Skeletal muscle satellite cell (primary cell): ENCODE data around the gene ARFGAP1.

Source experiments
- H3K27me3 ChIP-seq: 2 replicates; pipeline ENCODE4 v1.7.0; 2013; ENCODE audit warnings: low read length; ENCODE audit not compliant: control insufficient read depth, insufficient read depth
- H3K36me3 ChIP-seq: 2 replicates; pipeline ENCODE4 v1.7.0; 2013; ENCODE audit warnings: mild to moderate bottlenecking, control low read depth, low read length; ENCODE audit not compliant: insufficient read depth
- H3K4me1 ChIP-seq: 2 replicates; pipeline ENCODE4 v1.7.0; 2013; ENCODE audit warnings: low read length; ENCODE audit not compliant: control insufficient read depth, insufficient read depth
- H3K4me2 ChIP-seq: 2 replicates; pipeline ENCODE4 v1.7.0; 2013; ENCODE audit warnings: mild to moderate bottlenecking, low read length
- H3K4me3 ChIP-seq: 2 replicates; pipeline ENCODE4 v1.7.0; 2013; ENCODE audit warnings: low read length
- H3K9ac ChIP-seq: 2 replicates; pipeline ENCODE4 v1.7.0; 2013; ENCODE audit warnings: mild to moderate bottlenecking, low read depth, low read length, moderate library complexity
- H3K9me3 ChIP-seq: replicated peaks from 2 replicates; pipeline ENCODE4 v1.7.0; 2013; ENCODE audit warnings: mild to moderate bottlenecking, control low read depth, low read length

ARFGAP1 gene

GRCh38 chr20:63290136-63290676 is 17.6 kb downstream of the ARFGAP1 start:
- peaks cover 6% of the 10 kb centered on the region for H3K4me1 ChIP-seq
- peaks cover 38% of the 10 kb centered on the region for H3K36me3 ChIP-seq
- H3K27me3 ChIP-seq = peaks cover 5% of the 10 kb centered on the region
- H3K4me3 ChIP-seq = no peak overlapping the region
- no peaks in the 10 kb centered on the region for H3K9me3 ChIP-seq
- H3K4me2 ChIP-seq = no peak overlapping the region
- no peak overlapping the region for H3K9ac ChIP-seq

DNA sequence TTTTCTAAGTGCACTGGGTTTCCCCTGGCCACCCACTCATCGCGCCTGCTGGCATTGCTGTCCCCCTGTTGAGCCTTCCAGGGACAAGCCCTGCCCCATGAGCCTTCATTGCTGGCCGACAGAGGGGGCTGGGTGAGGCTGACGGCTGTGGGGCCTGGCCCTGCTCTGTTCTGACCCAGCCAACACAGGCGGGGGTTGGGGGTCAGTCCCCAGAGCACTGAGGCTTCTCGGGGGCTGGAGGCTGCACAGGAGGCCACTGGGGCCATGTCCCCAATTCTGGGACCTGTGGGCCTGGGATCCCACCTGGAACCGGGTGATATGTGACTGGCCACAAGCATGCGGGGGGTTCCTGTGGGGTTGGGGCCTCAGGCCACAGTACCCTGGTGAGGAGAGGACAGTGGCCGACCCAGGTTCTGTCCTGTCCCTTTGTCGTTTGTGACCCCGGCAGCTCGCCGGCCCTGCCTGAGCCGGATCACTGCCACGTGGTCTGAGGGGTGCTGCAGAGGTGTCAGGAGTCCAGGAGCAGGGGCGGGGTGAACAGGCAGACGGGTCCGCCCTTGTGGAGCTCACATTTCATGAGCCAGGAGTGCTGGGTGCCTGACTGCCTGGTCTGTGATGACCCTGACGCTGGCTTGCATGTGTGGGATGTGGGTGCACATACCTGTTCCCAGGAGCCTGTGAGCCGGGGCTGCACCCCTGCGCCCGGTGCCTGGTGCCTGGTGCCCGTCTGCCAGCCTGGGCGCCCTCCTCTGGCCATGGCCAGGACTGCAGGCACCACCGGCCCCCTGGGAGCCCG is 18.3 kb downstream of the ARFGAP1 start:
- no peaks in the 10 kb centered on the region for H3K9me3 ChIP-seq
- no peak overlapping the region for H3K4me3 ChIP-seq
- H3K36me3 ChIP-seq = peaks cover 31% of the 10 kb centered on the region
- H3K27me3 ChIP-seq = peaks cover 12% of the 10 kb centered on the region
- H3K9ac ChIP-seq = no peak overlapping the region
- H3K4me1 ChIP-seq = peaks cover 6% of the 10 kb centered on the region
- H3K4me2 ChIP-seq = no peak overlapping the region

GRCh38 chr20:63291811-63292210 is 19.2 kb downstream of the ARFGAP1 start:
- peaks cover 18% of the 10 kb centered on the region for H3K27me3 ChIP-seq
- no peaks in the 10 kb centered on the region for H3K9me3 ChIP-seq
- H3K4me1 ChIP-seq = peaks cover 6% of the 10 kb centered on the region
- H3K4me3 ChIP-seq = no peak overlapping the region
- H3K9ac ChIP-seq = no peak overlapping the region
- H3K36me3 ChIP-seq = peaks cover 25% of the 10 kb centered on the region
- no peak overlapping the region for H3K4me2 ChIP-seq

DNA sequence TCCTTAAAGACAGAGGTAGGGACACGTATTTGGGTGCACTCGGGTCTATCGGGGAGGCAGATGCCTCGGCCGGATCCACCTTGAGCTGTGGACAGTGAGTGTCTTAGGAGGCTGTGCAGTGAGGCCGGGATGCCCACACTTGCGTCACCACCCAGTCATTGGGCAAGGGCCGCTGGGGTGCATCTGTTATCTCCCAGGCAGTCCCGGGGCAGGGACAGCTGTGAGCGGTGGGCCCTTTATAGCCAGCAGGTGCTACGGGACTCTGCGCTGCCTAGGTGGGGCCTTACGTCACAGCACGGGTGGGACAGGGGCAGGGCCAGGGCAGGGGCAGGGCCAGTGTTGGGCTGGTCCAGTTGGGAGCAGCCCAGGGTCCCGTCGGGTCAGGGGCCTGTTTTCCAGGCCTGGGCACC is 19.7 kb downstream of the ARFGAP1 start:
- no peak overlapping the region for H3K9ac ChIP-seq
- peaks cover 20% of the 10 kb centered on the region for H3K36me3 ChIP-seq
- H3K9me3 ChIP-seq = no peaks in the 10 kb centered on the region
- no peak overlapping the region for H3K4me2 ChIP-seq
- H3K4me1 ChIP-seq = peaks cover 6% of the 10 kb centered on the region
- H3K4me3 ChIP-seq = no peak overlapping the region
- peaks cover 18% of the 10 kb centered on the region for H3K27me3 ChIP-seq

- Histone ChIP-seq H3K4me3 (no peak within 1 kb of the TSS), H3K4me1 (peaks cover 6% of the 10 kb centered on the region), H3K27me3 (peaks cover 18% of the 10 kb centered on the region), H3K9ac (no peak within 1 kb of the TSS), H3K36me3 (peaks cover 15% of the 10 kb centered on the region), H3K9me3 (no peaks in the 10 kb centered on the region), H3K4me2 (no peak within 1 kb of the TSS)
Measured at GRCh38 chr20:63292904-63293303, 20.3 kb downstream of the ARFGAP1 start, which contains the start of gene COL20A1. Gene COL20A1 (plus strand): TSS chr20:63293186. CDS start chr20:63295108, 1,922 bp downstream.

GRCh38 chr20:63293456-63293855 is 20.8 kb downstream of the ARFGAP1 start:
- Histone ChIP-seq H3K27me3 (peaks cover 19% of the 10 kb centered on the region), H3K36me3 (peaks cover 10% of the 10 kb centered on the region), H3K9ac (no peak overlapping the region), H3K9me3 (no peaks in the 10 kb centered on the region), H3K4me1 (peaks cover 6% of the 10 kb centered on the region), H3K4me2 (no peak overlapping the region), H3K4me3 (no peak overlapping the region)

DNA sequence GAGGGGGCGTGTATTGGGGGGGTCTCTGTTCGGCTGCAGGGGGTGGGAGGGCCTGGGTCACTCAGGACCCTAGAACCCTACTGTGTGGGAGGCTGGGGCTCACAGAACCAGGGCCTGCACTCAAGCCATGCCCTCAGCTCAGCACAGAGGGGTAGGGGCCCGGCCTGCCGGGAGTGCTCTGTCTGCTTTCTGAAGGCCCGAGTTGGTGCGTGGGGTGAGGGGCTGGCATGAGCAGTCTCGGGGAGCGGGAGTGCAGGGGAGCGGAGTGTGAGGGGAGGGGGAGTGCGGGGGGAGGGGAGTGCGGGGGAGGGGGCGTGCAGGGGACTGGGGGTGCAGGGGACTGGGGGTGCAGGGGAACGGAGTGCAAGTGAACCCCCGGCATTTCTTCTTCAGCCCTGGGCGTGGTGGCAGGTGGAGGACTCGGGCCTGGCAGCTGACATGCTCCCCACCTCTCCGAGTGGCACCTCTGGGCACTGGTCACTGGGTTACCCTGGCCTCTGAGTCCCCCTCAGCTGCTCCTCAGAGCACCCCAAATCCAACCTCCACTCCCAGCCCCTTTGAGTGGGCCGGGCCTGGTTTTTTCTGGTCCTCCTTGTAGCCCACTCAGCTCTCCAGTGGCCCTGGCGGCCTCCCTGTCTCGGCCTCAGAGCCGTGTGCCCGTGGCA is 21.4 kb downstream of the ARFGAP1 start:
- peaks cover 6% of the 10 kb centered on the region for H3K4me1 ChIP-seq
- H3K4me2 ChIP-seq = no peak overlapping the region
- H3K4me3 ChIP-seq = no peak overlapping the region
- H3K27me3 ChIP-seq = peaks cover 24% of the 10 kb centered on the region
- H3K9me3 ChIP-seq = no peaks in the 10 kb centered on the region
- peaks cover 5% of the 10 kb centered on the region for H3K36me3 ChIP-seq
- H3K9ac ChIP-seq = no peak overlapping the region

DNA sequence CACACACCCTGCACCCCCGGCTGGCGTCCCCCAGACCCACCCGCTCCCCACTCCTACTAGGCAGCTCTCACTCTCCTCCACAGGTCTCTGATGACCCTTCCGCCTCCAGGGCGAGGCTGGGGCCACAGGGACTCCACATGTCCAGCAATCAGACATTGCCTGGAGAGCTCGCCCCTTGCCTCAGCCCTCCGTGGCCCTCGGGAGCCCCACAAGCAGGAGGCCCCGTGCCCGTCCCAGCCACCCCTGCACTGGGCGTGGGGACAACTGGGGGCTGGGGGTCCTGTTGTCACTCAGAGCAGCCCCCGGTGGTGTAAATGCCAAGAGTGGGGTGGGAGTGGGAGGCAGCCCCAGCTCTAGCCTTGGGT is 21.9 kb downstream of the ARFGAP1 start:
- Histone ChIP-seq H3K27me3 (peaks cover 25% of the 10 kb centered on the region), H3K4me3 (no peak overlapping the region), H3K4me2 (no peak overlapping the region), H3K36me3 (no peaks in the 10 kb centered on the region), H3K9ac (no peak overlapping the region), H3K9me3 (no peaks in the 10 kb centered on the region), H3K4me1 (peaks cover 6% of the 10 kb centered on the region)

DNA sequence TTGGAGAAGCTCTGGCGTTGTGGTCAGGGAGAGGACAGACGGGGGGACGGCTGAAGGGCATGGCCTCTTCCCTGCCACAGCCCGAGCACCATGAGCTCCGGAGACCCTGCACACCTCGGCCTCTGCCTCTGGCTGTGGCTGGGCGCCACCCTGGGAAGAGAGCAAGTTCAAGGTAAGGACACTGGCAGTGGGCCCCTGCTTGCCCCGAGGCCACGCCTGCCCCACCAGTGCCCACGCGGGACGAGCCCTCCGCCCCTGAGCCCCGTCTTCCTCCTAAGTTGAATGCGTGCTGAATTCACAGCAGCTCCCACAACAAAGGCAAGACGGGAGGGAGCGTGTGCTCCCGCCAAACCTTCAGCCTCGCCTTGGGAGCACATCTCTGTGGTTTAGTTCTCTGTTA is 22.4 kb downstream of the ARFGAP1 start:
- Histone ChIP-seq H3K9me3 (no peaks in the 10 kb centered on the region), H3K27me3 (peaks cover 25% of the 10 kb centered on the region), H3K4me1 (peaks cover 6% of the 10 kb centered on the region), H3K9ac (no peak overlapping the region), H3K36me3 (no peaks in the 10 kb centered on the region), H3K4me2 (no peak overlapping the region), H3K4me3 (no peak overlapping the region)

GRCh38 chr20:63295422-63295821 is 22.8 kb downstream of the ARFGAP1 start:
- peaks cover 27% of the 10 kb centered on the region for H3K27me3 ChIP-seq

GRCh38 chr20:63295846-63296245 is 23.2 kb downstream of the ARFGAP1 start:
- Histone ChIP-seq H3K4me2 (no peak overlapping the region), H3K9ac (no peak overlapping the region), H3K27me3 (peaks cover 27% of the 10 kb centered on the region), H3K36me3 (no peaks in the 10 kb centered on the region), H3K4me1 (peaks cover 2% of the 10 kb centered on the region), H3K9me3 (no peaks in the 10 kb centered on the region), H3K4me3 (no peak overlapping the region)

More at GRCh38 chr20:63295422-63295821, 22.8 kb downstream of the ARFGAP1 start:
- Histone ChIP-seq H3K4me1 (peaks cover 6% of the 10 kb centered on the region), H3K4me3 (no peak overlapping the region), H3K4me2 (no peak overlapping the region), H3K9ac (no peak overlapping the region), H3K9me3 (no peaks in the 10 kb centered on the region), H3K36me3 (no peaks in the 10 kb centered on the region)
